PC-3 (cell line): ENCODE data around the gene MYF6. TPM values are rescaled to one million over a fixed set of nuclear protein-coding genes. Genes with fewer than 3 reads are reported as not detected.

Source experiments
- ATAC-seq: fragments of 200-7000 bp; cut with Tn5 transposase; 2 replicates; pipeline ENCODE4 v1.9.1; 2020; ENCODE audit warnings: mild to moderate bottlenecking, moderate library complexity
- BruUV-seq: library from RNA; stranded (reverse); fragments of 400-500 nt; replicated peaks from 2 replicates; lab custom pipeline; 2021; lab: Mats Ljungman, UMichigan
- CTCF ChIA-PET: fragments of 300-600 bp; sonication (Branson Sonifier 250); formaldehyde crosslinking; loops from one replicate; lab custom pipeline; 2022; ENCODE audit warnings: antibody characterized with exemption; lab: Charles Lee
- POLR2A ChIA-PET: fragments of 300-600 bp; sonication (Branson Sonifier 250); formaldehyde crosslinking; loops from one replicate; lab custom pipeline; 2022; ENCODE audit warnings: antibody characterized with exemption; ENCODE audit not compliant: unreplicated experiment; lab: Charles Lee
- DNase-seq: peaks from one replicate; pipeline ENCODE4 v3.0.0-alpha.2; 2015
- H2AFZ ChIP-seq: fragments of 300-600 bp; sonication (generic); 2 replicates; pipeline ENCODE4 v1.6.0; 2016; ENCODE audit warnings: antibody characterized with exemption, low read length
- H3F3A ChIP-seq: fragments of 300-600 bp; sonication (generic); one replicate; pipeline ENCODE4 v1.6.0; 2017; ENCODE audit warnings: antibody characterized with exemption, low read length, control low read depth, mild to moderate bottlenecking; ENCODE audit not compliant: unreplicated experiment
- H3K27ac ChIP-seq: fragments of 300-600 bp; sonication (generic); 2 replicates; pipeline ENCODE4 v1.5.1; 2016; ENCODE audit warnings: mild to moderate bottlenecking, low read length
- H3K27me3 ChIP-seq: fragments of 300-600 bp; sonication (generic); 2 replicates; pipeline ENCODE4 v1.6.1; 2016; ENCODE audit warnings: low read length, mixed read lengths
- H3K36me3 ChIP-seq: fragments of 300-600 bp; sonication (generic); 2 replicates; pipeline ENCODE4 v1.6.1; 2016; ENCODE audit warnings: low read depth, mixed run types, low read length, mixed read lengths
- H3K4me1 ChIP-seq: fragments of 300-600 bp; sonication (generic); 2 replicates; pipeline ENCODE4 v1.5.1; 2016; ENCODE audit warnings: low read length; ENCODE audit not compliant: insufficient read depth
- H3K4me2 ChIP-seq: fragments of 300-600 bp; sonication (generic); 2 replicates; pipeline ENCODE4 v1.6.0; 2016; ENCODE audit warnings: low read length
- H3K4me3 ChIP-seq: fragments of 300-600 bp; sonication (generic); 2 replicates; pipeline ENCODE4 v1.5.1; 2016; ENCODE audit warnings: mild to moderate bottlenecking, low read length, mixed read lengths
- H3K79me2 ChIP-seq: fragments of 300-600 bp; sonication (generic); 2 replicates; pipeline ENCODE4 v1.6.1; 2017; ENCODE audit warnings: low read length, mixed read lengths
- H3K9ac ChIP-seq: fragments of 300-600 bp; sonication (generic); 2 replicates; pipeline ENCODE4 v1.6.0; 2016; ENCODE audit warnings: mild to moderate bottlenecking, low read length
- H3K9me2 ChIP-seq: fragments of 300-600 bp; sonication (generic); replicated peaks from 2 replicates; pipeline ENCODE4 v1.6.1; 2016; ENCODE audit warnings: mixed run types, low read length, mixed read lengths
- H3K9me3 ChIP-seq: fragments of 300-600 bp; sonication (generic); 2 replicates; pipeline ENCODE4 v1.6.1; 2016; ENCODE audit warnings: low read length, mixed read lengths
- H4K20me1 ChIP-seq: fragments of 300-600 bp; sonication (generic); 2 replicates; pipeline ENCODE4 v1.6.1; 2016; ENCODE audit warnings: low read length, mixed read lengths
- CTCF ChIP-seq: fragments of 300-600 bp; sonication (generic); conservative IDR thresholded peaks from 2 replicates; pipeline ENCODE4 v1.5.1; 2017; ENCODE audit warnings: antibody characterized with exemption, low read depth, mild to moderate bottlenecking, low read length
- EZH2 ChIP-seq: fragments of 300-600 bp; sonication (generic); IDR thresholded peaks from one replicate; pipeline ENCODE4 v1.6.1; 2017; ENCODE audit warnings: antibody characterized with exemption, mild to moderate bottlenecking, low read length; ENCODE audit not compliant: unreplicated experiment
- EZH2phosphoT487 ChIP-seq: fragments of 300-600 bp; sonication (generic); IDR thresholded peaks from 2 replicates; pipeline ENCODE4 v1.6.1; 2018; ENCODE audit warnings: mild to moderate bottlenecking, antibody characterized with exemption, low read length, borderline replicate concordance
- intact Hi-C: fragments of 100-400 bp; cut with micrococcal nuclease; formaldehyde crosslinking; loops from 2 replicates; pipeline ENCODE4 v1.9.0; 2023
- total RNA-seq: library from RNA; depleted of rRNA; stranded (reverse); fragments of >200 nt; gene quantifications from 2 replicates; pipeline ENCODE4 v1.2.3, GENCODE V29; 2014

Gene MYF6
- total RNA-seq, 1 experiment from 2014 or later: not detected

- CTCF ChIA-PET: no interaction called here
- BruUV-seq: no TSS peak
- H2AFZ ChIP-seq: no peak overlapping the region
These were observed 29.4 kb upstream of the MYF6 start for GRCh38 chr12:80677994-80678393.

DNA sequence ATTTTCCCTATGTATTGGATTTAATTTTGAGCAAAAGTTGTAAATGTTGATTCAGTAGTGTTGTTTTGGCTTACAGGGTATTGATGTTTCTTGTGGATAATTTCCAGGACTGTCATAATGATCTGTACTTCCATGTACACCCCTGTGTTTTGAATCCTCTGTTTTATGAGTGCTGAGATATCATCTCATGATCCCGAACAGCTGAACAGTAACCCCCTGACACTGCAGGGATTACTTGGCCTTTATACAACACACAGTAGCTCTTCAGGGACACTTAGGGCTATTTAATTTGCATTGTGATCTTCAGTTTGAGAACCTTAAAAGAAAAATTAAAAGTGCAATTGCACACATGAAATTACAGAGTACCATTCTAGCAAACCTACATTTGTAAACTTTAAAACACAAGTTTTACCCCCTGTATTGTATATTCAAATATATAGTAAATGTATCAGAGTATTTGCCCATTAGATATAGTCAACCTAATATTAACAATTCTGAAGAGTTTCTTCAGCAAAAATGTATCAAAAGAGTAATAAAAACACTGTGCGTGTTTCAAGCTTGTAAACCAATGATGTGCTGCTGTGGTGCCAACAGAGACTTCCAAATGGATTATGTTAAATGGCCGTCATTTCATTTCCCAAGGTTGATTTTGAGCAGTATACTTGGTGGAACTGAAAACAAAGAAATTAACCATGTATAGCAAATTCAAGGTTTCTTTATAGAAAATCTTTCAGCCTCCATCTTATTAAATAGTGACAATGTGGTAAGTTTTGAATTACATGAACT, 27.9 kb upstream of the MYF6 start:
- Histone ChIP-seq H3K9me3 (no peaks in the 10 kb centered on the region), H3K79me2 (no peaks in the 10 kb centered on the region), H3K27ac (no peak overlapping the region), H4K20me1 (no peaks in the 10 kb centered on the region), H3F3A (no peaks in the 10 kb centered on the region), H3K36me3 (no peaks in the 10 kb centered on the region), H3K9ac (no peak overlapping the region), H3K4me3 (no peak overlapping the region), H3K9me2 (no peaks in the 10 kb centered on the region), H2AFZ (no peak overlapping the region), H3K4me2 (no peak overlapping the region), H3K4me1 (no peaks in the 10 kb centered on the region), H3K27me3 (0 out of 2 replicates have a peak, but pooled peaks cover 11% of the 10 kb centered on the region)
- CTCF ChIA-PET: no interaction called here
- POLR2A ChIA-PET: no interaction called here
- intact Hi-C loops: loop anchor here (10.0 kb wide), 1 partner anchor 55 kb away; no protein-coding TSS in a partner anchor
- DNase-seq (no peak), ATAC-seq (no peak)
- no peak for TF ChIP-seq EZH2phosphoT487
- TF ChIP-seq EZH2: no peak
- no peak for TF ChIP-seq CTCF
- BruUV-seq: no TSS peak

More at GRCh38 chr12:80677994-80678393, 29.4 kb upstream of the MYF6 start:
- ATAC-seq: peak; percentile 24; the same call in 1 of the 2 replicates
- no peaks in the 10 kb centered on the region for H3K79me2 ChIP-seq
- H3F3A ChIP-seq: no peaks in the 10 kb centered on the region
- H4K20me1 ChIP-seq: no peaks in the 10 kb centered on the region
- TF ChIP-seq CTCF: no peak
- no peak for TF ChIP-seq EZH2phosphoT487
- TF ChIP-seq EZH2: no peak
- no peak overlapping the region for H3K9ac ChIP-seq
- POLR2A ChIA-PET: no interaction called here
- no peaks in the 10 kb centered on the region for H3K36me3 ChIP-seq
- DNase-seq: peak; percentile 39
- H3K4me2 ChIP-seq: no peak overlapping the region
- no peaks in the 10 kb centered on the region for H3K4me1 ChIP-seq
- H3K9me3 ChIP-seq: no peaks in the 10 kb centered on the region
- H3K9me2 ChIP-seq: no peaks in the 10 kb centered on the region
- peaks cover 15% of the 10 kb centered on the region; the same call in 1 of the 2 replicates for H3K27me3 ChIP-seq
- intact Hi-C loops: loop anchor here (2.0 to 10.0 kb wide), 2 partner anchors 57 to 205 kb away; no protein-coding TSS in a partner anchor
- H3K27ac ChIP-seq: no peak overlapping the region
- no peak overlapping the region for H3K4me3 ChIP-seq

DNA sequence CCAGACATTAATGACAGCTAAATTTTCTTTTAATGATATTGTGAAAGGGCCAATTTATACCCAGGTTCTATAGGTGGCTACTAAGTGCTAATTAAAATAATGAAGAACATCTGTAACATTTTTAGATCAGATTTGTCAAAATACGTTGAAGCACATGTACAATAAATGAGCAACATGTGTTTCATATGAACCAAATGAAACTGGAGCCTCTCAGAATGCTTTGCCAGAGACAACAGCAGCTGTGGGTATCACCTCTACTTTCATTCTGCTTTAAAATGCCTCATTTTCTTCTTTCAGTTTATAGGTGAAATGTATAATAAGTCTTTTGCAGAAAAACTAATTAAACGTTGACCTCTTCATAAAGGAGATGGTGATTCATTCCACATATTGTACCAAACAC, 26.1 kb upstream of the MYF6 start:
- Histone ChIP-seq H3K4me3 (no peak overlapping the region), H3K36me3 (no peaks in the 10 kb centered on the region), H3K9ac (no peak overlapping the region), H3K27me3 (0 out of 2 replicates have a peak, but pooled peaks cover 11% of the 10 kb centered on the region), H3K9me2 (no peaks in the 10 kb centered on the region), H3F3A (no peaks in the 10 kb centered on the region), H4K20me1 (no peaks in the 10 kb centered on the region), H3K4me1 (no peaks in the 10 kb centered on the region), H3K79me2 (no peaks in the 10 kb centered on the region), H2AFZ (no peak overlapping the region), H3K9me3 (no peaks in the 10 kb centered on the region), H3K4me2 (no peak overlapping the region), H3K27ac (no peak overlapping the region)
- ChIA-PET POLR2A (interaction anchor here (0.6 kb wide), 1 partner anchor 186 kb away, joined by 3 read pairs; no protein-coding TSS in a partner anchor), CTCF (no interaction called here)
- intact Hi-C loops: no loop called here
- no peak for TF ChIP-seq EZH2
- TF ChIP-seq EZH2phosphoT487: no peak
- no peak for TF ChIP-seq CTCF
- BruUV-seq: no TSS peak
- ATAC-seq (no peak), DNase-seq (no peak)
